ENCODE data around the gene UGT1A8.

DNA sequence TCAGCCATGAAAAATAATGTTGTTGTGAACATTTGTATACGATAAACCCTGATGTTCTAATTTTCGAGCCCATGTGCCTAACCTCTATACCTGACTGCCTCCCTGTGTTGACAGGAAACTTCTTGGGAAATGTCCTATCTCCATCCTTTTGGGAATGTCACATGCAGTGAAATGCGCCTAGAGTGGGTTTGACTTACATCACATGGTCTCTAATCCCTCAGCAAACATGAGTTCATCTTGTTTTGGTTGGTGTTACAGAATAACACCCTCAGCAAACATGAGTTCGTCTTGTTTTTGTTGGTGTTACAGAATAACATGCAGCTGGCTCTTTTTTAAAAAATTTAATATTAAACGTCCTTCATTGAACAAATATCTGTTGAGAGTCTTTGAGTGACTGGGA lies 70.9 kb downstream of the UGT1A8 start:
- TF ChIP-seq, protein P1, sequence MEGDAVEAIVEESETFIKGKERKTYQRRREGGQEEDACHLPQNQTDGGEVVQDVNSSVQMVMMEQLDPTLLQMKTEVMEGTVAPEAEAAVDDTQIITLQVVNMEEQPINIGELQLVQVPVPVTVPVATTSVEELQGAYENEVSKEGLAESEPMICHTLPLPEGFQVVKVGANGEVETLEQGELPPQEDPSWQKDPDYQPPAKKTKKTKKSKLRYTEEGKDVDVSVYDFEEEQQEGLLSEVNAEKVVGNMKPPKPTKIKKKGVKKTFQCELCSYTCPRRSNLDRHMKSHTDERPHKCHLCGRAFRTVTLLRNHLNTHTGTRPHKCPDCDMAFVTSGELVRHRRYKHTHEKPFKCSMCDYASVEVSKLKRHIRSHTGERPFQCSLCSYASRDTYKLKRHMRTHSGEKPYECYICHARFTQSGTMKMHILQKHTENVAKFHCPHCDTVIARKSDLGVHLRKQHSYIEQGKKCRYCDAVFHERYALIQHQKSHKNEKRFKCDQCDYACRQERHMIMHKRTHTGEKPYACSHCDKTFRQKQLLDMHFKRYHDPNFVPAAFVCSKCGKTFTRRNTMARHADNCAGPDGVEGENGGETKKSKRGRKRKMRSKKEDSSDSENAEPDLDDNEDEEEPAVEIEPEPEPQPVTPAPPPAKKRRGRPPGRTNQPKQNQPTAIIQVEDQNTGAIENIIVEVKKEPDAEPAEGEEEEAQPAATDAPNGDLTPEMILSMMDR (conservative IDR thresholded peaks at IDR 0.05 in 1 of 2, IDR thresholded peaks at IDR 0.05 in 1 of 2; ENCODE audit: low read depth in 1 of 2, low read length in 2 of 2): no peak
- TF ChIP-seq EZH2 (IDR thresholded peaks at IDR 0.05; ENCODE audit: low read length, missing control alignments): no peak
